Breast epithelium (tissue), 3 donors: Measurements from ENCODE around the gene RFC1.

Source experiments
- CTCF ChIP-seq, 3 donors: fragments of 450-650 bp; IDR thresholded peaks; one replicate each; pipeline ENCODE4 v1.5.1; 2016 to 2017; ENCODE audit warnings: antibody characterized with exemption in 3 of 3, mild to moderate bottlenecking in 3 of 3, moderate library complexity in 3 of 3
- POLR2A ChIP-seq: fragments of 450-650 bp; IDR thresholded peaks from one replicate; pipeline ENCODE4 v1.6.1; 2016; ENCODE audit warnings: antibody characterized with exemption, mild to moderate bottlenecking, moderate library complexity

GRCh38 chr4:39362827-39363226, 3.3 kb downstream of the RFC1 start:
- TF ChIP-seq POLR2A: no peak
- TF ChIP-seq CTCF (IDR thresholded peaks at IDR 0.05): no peak
